Left lung (tissue), 10 donors: Measurements from ENCODE around the gene ARSG. TPM values are rescaled to one million over a fixed set of nuclear protein-coding genes. Genes with fewer than 3 reads are reported as not detected.

Source experiments
- ATAC-seq: fragments of 200-7000 bp; cut with Tn5 transposase; one replicate; pipeline ENCODE4 v1.9.1; 2020; ENCODE audit warnings: moderate library complexity
- DNase-seq, 4 donors: peaks; one replicate each; pipeline ENCODE4 v3.0.0-alpha.2; 2013 to 2020
- H3K27ac ChIP-seq, 2 donors: fragments of 200-600 bp; sonication (generic) in 1 of 2; one replicate each; pipeline versions ENCODE4 v1.5.0 to v1.8.0; 2020 to 2021
- H3K27me3 ChIP-seq, 2 donors: fragments of 200-600 bp; sonication (generic) in 1 of 2; one replicate each; pipeline versions ENCODE4 v1.5.0 to v1.8.0; 2020 to 2021
- H3K36me3 ChIP-seq, 2 donors: fragments of 200-600 bp; sonication (generic) in 1 of 2; one replicate each; pipeline versions ENCODE4 v1.5.0 to v1.8.0; 2020 to 2021
- H3K4me1 ChIP-seq, 2 donors: fragments of 200-600 bp; one replicate each; pipeline ENCODE4 v1.8.0; 2021
- H3K4me3 ChIP-seq, 2 donors: fragments of 200-600 bp; sonication (generic) in 1 of 2; one replicate each; pipeline versions ENCODE4 v1.5.0 to v1.8.0; 2020 to 2021; ENCODE audit warnings: mild to moderate bottlenecking in 1 of 2
- H3K9me3 ChIP-seq, 2 donors: fragments of 200-600 bp; sonication (generic) in 1 of 2; one replicate each; pipeline versions ENCODE4 v1.5.0 to v1.8.0; 2020 to 2021
- intact Hi-C, 2 donors: fragments of 100-400 bp; cut with DNase I; formaldehyde crosslinking; loops; one replicate each; pipeline versions ENCODE4 v1.11.2 to v1.14.2; 2022
- polyA plus RNA-seq, 6 donors: library from polyadenylated mRNA; unstranded; fragments of 120-200 nt; gene quantifications; one replicate each; pipeline ENCODE4 v1.2.1, GENCODE V29; 2013; ENCODE audit not compliant: insufficient read length in 6 of 6
- total RNA-seq, 2 donors: library from RNA; stranded (reverse); fragmentation: NEBNext Ultra II Directional; extraction: Animal tissue kit (Norgen Biotek cat#: 25700); gene quantifications; one replicate each; pipeline ENCODE4 v1.2.1, GENCODE V29; 2021
- TF ChIP-seq, protein P1 (sequence below), 2 donors: fragments of 200-600 bp; sonication (generic) in 1 of 2; IDR thresholded peaks; one replicate each; pipeline versions ENCODE4 v1.5.0 to v1.8.0; 2021; ENCODE audit warnings: antibody characterized with exemption in 2 of 2
- donor health status: DM: no; HTN: yes; CAD: no.
- donor health status: DM: no; HTN: no; CAD: no.

The ARSG gene
- total and polyA plus RNA-seq, 8 donors, result 3.4 to 10.0 (median 4.5) TPM

DNA sequence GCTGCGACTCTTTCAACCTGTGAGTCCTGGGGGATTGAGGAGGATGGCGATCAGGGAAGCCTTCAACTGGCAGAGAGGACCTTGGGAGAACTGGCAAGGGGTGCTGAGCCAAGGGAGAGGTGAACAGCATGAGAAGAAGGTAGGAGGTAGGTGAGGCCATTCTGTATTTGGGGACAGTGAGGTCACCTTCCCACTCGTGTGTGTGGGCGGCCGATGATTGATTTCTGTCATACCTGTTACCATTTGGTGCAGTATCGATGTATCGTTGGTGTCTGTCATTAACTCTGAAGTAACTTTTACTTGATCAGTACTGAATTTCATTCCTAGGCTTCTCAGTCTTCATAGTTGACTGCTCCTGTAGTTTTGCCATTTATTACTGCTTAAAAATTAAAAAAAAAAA is 3.8 kb downstream of the ARSG start:
- Histone ChIP-seq H3K4me1 (peaks cover 11 to 50% of the 10 kb centered on the region in 2 donors), H3K9me3 (no peaks in the 10 kb centered on the region), H3K27ac (no peak overlapping the region), H3K36me3 (no peaks in the 10 kb centered on the region), H3K4me3 (no peak overlapping the region), H3K27me3 (peaks cover 24 to 59% of the 10 kb centered on the region in 2 donors)
- intact Hi-C loops, result no loop called here
- no peak for ATAC-seq
- no peak for DNase-seq
- TF ChIP-seq, protein P1, sequence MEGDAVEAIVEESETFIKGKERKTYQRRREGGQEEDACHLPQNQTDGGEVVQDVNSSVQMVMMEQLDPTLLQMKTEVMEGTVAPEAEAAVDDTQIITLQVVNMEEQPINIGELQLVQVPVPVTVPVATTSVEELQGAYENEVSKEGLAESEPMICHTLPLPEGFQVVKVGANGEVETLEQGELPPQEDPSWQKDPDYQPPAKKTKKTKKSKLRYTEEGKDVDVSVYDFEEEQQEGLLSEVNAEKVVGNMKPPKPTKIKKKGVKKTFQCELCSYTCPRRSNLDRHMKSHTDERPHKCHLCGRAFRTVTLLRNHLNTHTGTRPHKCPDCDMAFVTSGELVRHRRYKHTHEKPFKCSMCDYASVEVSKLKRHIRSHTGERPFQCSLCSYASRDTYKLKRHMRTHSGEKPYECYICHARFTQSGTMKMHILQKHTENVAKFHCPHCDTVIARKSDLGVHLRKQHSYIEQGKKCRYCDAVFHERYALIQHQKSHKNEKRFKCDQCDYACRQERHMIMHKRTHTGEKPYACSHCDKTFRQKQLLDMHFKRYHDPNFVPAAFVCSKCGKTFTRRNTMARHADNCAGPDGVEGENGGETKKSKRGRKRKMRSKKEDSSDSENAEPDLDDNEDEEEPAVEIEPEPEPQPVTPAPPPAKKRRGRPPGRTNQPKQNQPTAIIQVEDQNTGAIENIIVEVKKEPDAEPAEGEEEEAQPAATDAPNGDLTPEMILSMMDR (IDR thresholded peaks at IDR 0.05), result no peak

DNA sequence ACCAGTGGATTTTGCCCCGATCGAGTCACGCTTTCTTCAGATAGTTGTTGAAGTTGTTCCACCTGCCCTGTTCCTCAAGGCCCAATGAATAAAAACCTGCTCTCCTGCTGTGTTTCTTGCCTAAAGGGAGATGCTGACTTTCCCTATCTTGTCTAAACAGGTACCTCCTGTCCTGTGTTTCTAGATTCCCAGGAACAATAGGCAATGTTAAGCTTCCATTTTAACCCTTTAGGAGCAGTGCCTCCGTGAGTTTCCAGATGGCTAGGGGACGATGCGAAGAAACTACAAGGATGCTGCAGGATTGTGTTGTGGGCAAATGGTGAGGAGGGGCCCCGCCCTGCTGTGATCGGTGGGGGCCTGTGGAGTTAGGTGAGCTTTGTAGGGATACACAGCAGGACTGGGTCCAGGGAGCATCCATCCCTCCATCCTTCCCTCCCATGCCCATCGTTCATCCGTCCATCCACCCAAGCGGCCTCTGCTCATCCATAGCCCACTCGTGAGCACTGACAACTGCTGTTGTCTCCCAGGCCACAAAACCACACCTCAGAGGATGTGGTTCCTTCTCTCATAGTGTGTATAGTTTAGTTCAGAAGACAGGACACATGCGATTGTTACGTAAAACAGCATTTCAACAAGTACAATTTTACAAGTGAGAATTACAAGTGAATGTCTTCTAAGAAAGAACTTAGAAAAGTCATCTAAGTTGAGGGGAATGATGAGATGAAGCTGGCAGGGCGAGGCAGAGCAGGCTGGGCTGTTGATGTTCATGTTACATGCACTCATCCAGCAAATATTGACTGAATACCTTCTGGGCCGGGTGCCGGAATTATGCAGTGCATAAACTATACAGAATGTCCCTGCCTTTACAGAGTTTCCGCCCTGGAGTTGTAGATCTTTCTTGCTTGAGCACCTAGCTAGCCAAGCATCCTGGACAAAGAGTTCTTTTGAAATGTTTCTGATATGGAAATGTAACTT is 5.2 kb downstream of the ARSG start:
- ATAC-seq, result no peak
- H3K4me1 ChIP-seq, result peaks cover 5 to 39% of the 10 kb centered on the region in 2 donors
- intact Hi-C loops, result no loop called here
- no peak for DNase-seq
- H3K27me3 ChIP-seq, result peaks cover 16 to 45% of the 10 kb centered on the region in 2 donors
- H3K36me3 ChIP-seq, result no peaks in the 10 kb centered on the region
- TF ChIP-seq, protein P1 (IDR thresholded peaks at IDR 0.05), result no peak
- no peaks in the 10 kb centered on the region for H3K9me3 ChIP-seq
- no peak overlapping the region for H3K4me3 ChIP-seq
- peak overlapping the region; percentile 40 to 78 for H3K27ac ChIP-seq

DNA sequence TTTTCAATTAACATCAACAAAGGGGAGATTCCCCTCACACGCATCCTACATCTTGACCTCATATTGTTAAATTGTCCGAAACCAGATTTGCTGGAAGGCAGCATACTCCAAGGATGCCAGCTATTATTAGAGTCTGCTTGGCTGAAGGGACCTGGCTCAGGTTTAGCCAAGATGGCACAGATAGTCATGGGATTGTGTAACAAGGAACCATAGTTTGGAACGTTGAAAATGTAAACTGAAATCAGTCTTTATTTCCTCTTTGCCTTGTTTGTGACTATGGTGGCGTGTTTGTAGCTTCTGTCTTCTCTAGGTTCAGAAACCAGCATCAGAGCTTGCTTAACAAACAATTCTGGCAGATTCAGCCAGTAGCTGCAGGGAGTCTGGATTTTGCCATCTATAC is 5.9 kb downstream of the ARSG start:
- TF ChIP-seq, protein P1 (IDR thresholded peaks at IDR 0.05), result no peak
- Histone ChIP-seq H3K4me3 (no peak overlapping the region), H3K4me1 (peaks cover 4 to 32% of the 10 kb centered on the region in 2 donors), H3K9me3 (no peaks in the 10 kb centered on the region), H3K27me3 (peaks cover 12 to 38% of the 10 kb centered on the region in 2 donors), H3K27ac (peak overlapping the region; percentile 40 to 78), H3K36me3 (no peaks in the 10 kb centered on the region)
- ATAC-seq (no peak), DNase-seq (no peak)
- intact Hi-C loops, result no loop called here

DNA sequence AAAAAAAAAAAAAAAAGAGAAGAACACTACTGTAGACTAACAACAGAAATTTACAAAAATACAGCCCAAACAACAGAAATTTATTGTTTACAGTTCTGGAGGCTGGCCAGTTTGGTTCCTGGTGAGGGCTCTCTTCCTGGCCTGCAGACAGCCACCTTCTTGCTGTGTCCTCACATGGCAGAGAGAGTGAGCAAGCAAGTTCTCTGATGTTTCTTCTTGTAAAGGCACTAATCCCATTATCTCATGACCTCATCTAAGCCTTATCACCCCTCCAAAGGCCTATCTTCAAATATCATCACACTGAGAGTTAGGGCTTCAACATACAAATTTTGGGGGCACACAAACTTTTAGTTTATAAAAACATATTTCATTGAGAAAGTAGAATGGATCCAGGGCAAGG is 7.3 kb downstream of the ARSG start:
- no peaks in the 10 kb centered on the region for H3K36me3 ChIP-seq
- no peak for ATAC-seq
- H3K27ac ChIP-seq, result no peak overlapping the region
- no peak overlapping the region for H3K4me3 ChIP-seq
- peaks cover 0 to 23% of the 10 kb centered on the region in 2 donors for H3K4me1 ChIP-seq
- DNase-seq, result no peak
- intact Hi-C loops, result no loop called here
- peaks cover 5 to 24% of the 10 kb centered on the region in 2 donors for H3K27me3 ChIP-seq
- no peaks in the 10 kb centered on the region for H3K9me3 ChIP-seq
- TF ChIP-seq, protein P1 (IDR thresholded peaks at IDR 0.05), result no peak

DNA sequence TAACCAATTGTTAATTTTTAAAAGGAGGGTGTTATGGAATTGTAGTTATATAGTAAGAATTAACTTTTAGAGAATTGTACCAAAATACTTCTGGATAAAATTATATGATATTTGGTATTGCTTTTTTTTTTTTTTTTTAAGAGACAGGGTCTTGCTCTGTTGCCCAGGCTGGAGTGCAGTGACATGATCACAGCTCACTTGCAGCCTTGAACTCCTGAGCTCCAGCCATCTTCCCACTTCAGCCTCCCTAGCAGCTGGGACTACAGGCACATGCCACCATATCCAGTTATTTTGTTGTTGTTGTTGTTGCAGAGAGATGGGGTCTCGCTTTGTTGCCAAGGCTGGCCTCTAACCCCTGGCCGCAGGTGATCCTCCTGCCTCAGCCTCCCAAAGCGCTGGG is 8.5 kb downstream of the ARSG start:
- Histone ChIP-seq H3K36me3 (no peaks in the 10 kb centered on the region), H3K9me3 (no peaks in the 10 kb centered on the region), H3K27ac (no peak overlapping the region), H3K4me1 (peaks cover 0 to 23% of the 10 kb centered on the region in 2 donors), H3K4me3 (no peak overlapping the region), H3K27me3 (peaks cover 0 to 12% of the 10 kb centered on the region in 2 donors)
- TF ChIP-seq, protein P1 (IDR thresholded peaks at IDR 0.05), result no peak
- ATAC-seq (no peak), DNase-seq (no peak)
- intact Hi-C loops, result no loop called here
